ENCODE results near the gene ACTL10. TPM values are rescaled to one million over a fixed set of nuclear protein-coding genes. Genes with fewer than 3 reads are reported as not detected.

ACTL10 gene
- total and polyA plus RNA-seq, 5 donors, result 0.27 to 0.71 (median 0.31) TPM

Other genes with a start within 250 kb of the ACTL10 start
- gene SNTA1, start 223.2 kb upstream of the ACTL10 start, total RNA-seq, result 100 to 1,000 TPM; 160 to 207 (median 170) TPM
- gene SNTA1, start 223.2 kb upstream of the ACTL10 start, polyA plus RNA-seq, result 221 TPM
- gene CBFA2T2, start 176.8 kb upstream of the ACTL10 start, total RNA-seq, result 10 to 100 TPM; 11.9 to 13.9 (median 12.8) TPM
- gene CBFA2T2, start 176.8 kb upstream of the ACTL10 start, polyA plus RNA-seq, result 5.6 TPM
- gene C20orf144, start 4.6 kb upstream of the ACTL10 start, total RNA-seq, result not detected
- 0.05 TPM for gene C20orf144, start 4.6 kb upstream of the ACTL10 start, polyA plus RNA-seq
- 10 to 100 TPM; 55.4 to 61.3 (median 57.0) TPM for gene NECAB3, start 7.5 kb downstream of the ACTL10 start, total RNA-seq
- gene NECAB3, start 7.5 kb downstream of the ACTL10 start, polyA plus RNA-seq, result 57.4 TPM
- 1 to 10 TPM in 2 of 4 donors, under 1 TPM in 2; 0.45 to 2.2 (median 1.0) TPM for gene E2F1, start 19.4 kb downstream of the ACTL10 start, total RNA-seq
- 0.52 TPM for gene E2F1, start 19.4 kb downstream of the ACTL10 start, polyA plus RNA-seq
- gene PXMP4, start 53.4 kb downstream of the ACTL10 start, total RNA-seq, result 10 to 100 TPM in 3 of 4 donors, 1 to 10 TPM in 1; 8.0 to 12.9 (median 11.2) TPM
- gene PXMP4, start 53.4 kb downstream of the ACTL10 start, polyA plus RNA-seq, result 4.2 TPM
- gene ZNF341, start 65.1 kb downstream of the ACTL10 start, total RNA-seq, result 1 to 10 TPM; 1.5 to 2.2 (median 1.8) TPM
- 2.0 TPM for gene ZNF341, start 65.1 kb downstream of the ACTL10 start, polyA plus RNA-seq
- gene CHMP4B, start 144.4 kb downstream of the ACTL10 start, total RNA-seq, result 100 to 1,000 TPM in 1 of 4 donors, 10 to 100 TPM in 3; 88.3 to 117 (median 90.2) TPM
- gene CHMP4B, start 144.4 kb downstream of the ACTL10 start, polyA plus RNA-seq, result 126 TPM